HepG2 (cell line): ENCODE results near the gene TROAP. TPM values are rescaled to one million over a fixed set of nuclear protein-coding genes. Genes with fewer than 3 reads are reported as not detected.
A peak's percentile ranks its signal among the peaks of the same experiment; 100 is the strongest.

Source experiments
- ATAC-seq: fragments of 200-7000 bp; cut with Tn5 transposase; 3 replicates; pipeline ENCODE4 v1.9.1; 2020; ENCODE audit warnings: mild to moderate bottlenecking, moderate library complexity
- BruUV-seq: library from RNA; stranded (reverse); fragments of 400-500 nt; replicated peaks from 2 replicates; lab custom pipeline; 2021; lab: Mats Ljungman, UMichigan
- CTCF ChIA-PET: fragments of 300-600 bp; formaldehyde crosslinking; extraction: SDS; loops from one replicate; lab custom pipeline; 2021; ENCODE audit warnings: low total read pairs, inconsistent platforms, low intra/inter-chr PET ratio; lab: Yijun Ruan, JAX
- POLR2A ChIA-PET: fragments of 350-600 bp; sonication (Branson Sonifier 250); formaldehyde crosslinking; loops from one replicate; lab custom pipeline; 2020; ENCODE audit warnings: antibody characterized with exemption, inconsistent platforms; lab: Yijun Ruan, JAX
- DNase-seq: peaks from one replicate; pipeline ENCODE4 v3.0.0-alpha.2; 2015; ENCODE audit warnings: low spot score
- FAIRE-seq: peaks from 3 replicates; lab custom pipeline; 2011; peaks lifted over from hg19 to GRCh38; lab: Jason Lieb, UNC
- H2AFZ ChIP-seq: one replicate; pipeline ENCODE4 v1.6.1; 2011; ENCODE audit warnings: low read length, inconsistent platforms
- H3K27ac ChIP-seq: fragments of 300-600 bp; 3 replicates; pipeline ENCODE4 v1.8.0; 2011; ENCODE audit warnings: mixed run types, mild to moderate bottlenecking, mixed read lengths, low read length, inconsistent platforms; ENCODE audit not compliant: insufficient read depth; ENCODE audit errors: extremely low read length
- H3K27me3 ChIP-seq, 2 experiments: fragments of 200-600 bp in 1 of 2; 2 replicates in 1 of 2; 3 replicates in 1 of 2; pipeline versions ENCODE4 v1.6.0 to v1.8.0; 2011; ENCODE audit warnings: low read length in 2 of 2, mild to moderate bottlenecking in 2 of 2, moderate library complexity in 2 of 2, inconsistent platforms in 1 of 2; ENCODE audit not compliant: insufficient read depth in 2 of 2, control insufficient read depth in 1 of 2
- H3K36me3 ChIP-seq, 2 experiments: fragments of 200-600 bp in 1 of 2; replicated peaks in 1 of 2; 2 replicates in 1 of 2; 3 replicates in 1 of 2; pipeline versions ENCODE4 v1.5.1 to v1.8.0; 2011; ENCODE audit warnings: low read length in 2 of 2, inconsistent platforms in 1 of 2; ENCODE audit not compliant: insufficient read depth in 2 of 2, control insufficient read depth in 1 of 2
- H3K4me1 ChIP-seq: 2 replicates; pipeline ENCODE4 v1.5.1; 2012; ENCODE audit warnings: low read length, inconsistent platforms; ENCODE audit not compliant: insufficient read depth
- H3K4me2 ChIP-seq: 2 replicates; pipeline ENCODE4 v1.6.0; 2011; ENCODE audit warnings: low read depth, low read length, inconsistent platforms
- H3K4me3 ChIP-seq, 3 experiments: fragments of 200-600 bp in 1 of 3; sonication (generic), shearing (Covaris generic) in 1 of 3; replicated peaks in 1 of 3; 2 replicates each; pipeline ENCODE4 v1.5.1; 2011 to 2016; ENCODE audit warnings: low read length in 3 of 3, inconsistent platforms in 2 of 3, low read depth in 2 of 3, mild to moderate bottlenecking in 2 of 3, control low read depth in 1 of 3, mixed read lengths in 1 of 3; ENCODE audit not compliant: insufficient read depth in 1 of 3
- H3K79me2 ChIP-seq: one replicate; pipeline ENCODE4 v1.6.1; 2011; ENCODE audit warnings: low read length, inconsistent platforms; ENCODE audit not compliant: insufficient read depth
- H3K9ac ChIP-seq: 2 replicates; pipeline ENCODE4 v1.6.0; 2011; ENCODE audit warnings: mild to moderate bottlenecking, low read depth, low read length, inconsistent platforms; ENCODE audit not compliant: insufficient read depth
- H3K9me3 ChIP-seq: 2 replicates; pipeline ENCODE4 v1.5.1; 2012; ENCODE audit warnings: mild to moderate bottlenecking, low read length
- H4K20me1 ChIP-seq: 2 replicates; pipeline ENCODE4 v1.6.0; 2011; ENCODE audit warnings: inconsistent platforms, mild to moderate bottlenecking, low read length, moderate library complexity; ENCODE audit not compliant: insufficient read depth
- ATF4 ChIP-seq, 2 experiments: fragments of 450-650 bp in 1 of 2; sonication (generic) in 1 of 2; formaldehyde crosslinking; IDR thresholded peaks; 2 replicates each; pipeline versions ENCODE4 v1.5.0 to v1.8.0; 2020 to 2022; ENCODE audit warnings: mild to moderate bottlenecking in 1 of 2, missing genetic modification reagents in 1 of 2
- CBFB ChIP-seq: sonication (generic); formaldehyde crosslinking; IDR thresholded peaks from 2 replicates; pipeline ENCODE4 v1.4.0; 2020; ENCODE audit warnings: missing genetic modification reagents
- CREBL2 ChIP-seq: sonication (generic); formaldehyde crosslinking; IDR thresholded peaks from 2 replicates; pipeline ENCODE4 v1.8.1; 2023; ENCODE audit warnings: missing genetic modification reagents, mild to moderate bottlenecking, borderline replicate concordance
- HDAC1 ChIP-seq: sonication (generic); formaldehyde crosslinking; IDR thresholded peaks from 2 replicates; pipeline ENCODE4 v1.5.1; 2020; ENCODE audit warnings: mild to moderate bottlenecking, missing genetic modification reagents
- HINFP ChIP-seq: sonication (generic); formaldehyde crosslinking; IDR thresholded peaks from 2 replicates; pipeline ENCODE4 v1.4.0; 2020; ENCODE audit warnings: low read depth, mild to moderate bottlenecking, missing genetic modification reagents
- ZBED4 ChIP-seq: sonication (generic); formaldehyde crosslinking; IDR thresholded peaks from 2 replicates; pipeline ENCODE4 v1.4.0; 2020; ENCODE audit warnings: missing genetic modification reagents, borderline replicate concordance
- ZFP91 ChIP-seq: sonication (generic); formaldehyde crosslinking; IDR thresholded peaks from 2 replicates; pipeline ENCODE4 v1.9.0; 2022; ENCODE audit warnings: missing genetic modification reagents, mild to moderate bottlenecking, borderline replicate concordance
- ZNF205 ChIP-seq: IDR thresholded peaks from 2 replicates; pipeline ENCODE4 v1.6.1; 2018; ENCODE audit warnings: missing biosample characterization, missing genetic modification reagents
- ZNF382 ChIP-seq: sonication (generic); formaldehyde crosslinking; IDR thresholded peaks from 2 replicates; pipeline ENCODE4 v1.5.0; 2020; ENCODE audit warnings: missing genetic modification reagents, mild to moderate bottlenecking, borderline replicate concordance
- ZNF451 ChIP-seq: sonication (generic); formaldehyde crosslinking; IDR thresholded peaks from 2 replicates; pipeline ENCODE4 v1.5.0; 2020; ENCODE audit warnings: mild to moderate bottlenecking, missing genetic modification reagents
- ZNF556 ChIP-seq: sonication (generic); formaldehyde crosslinking; IDR thresholded peaks from 2 replicates; pipeline ENCODE4 v1.4.0; 2020; ENCODE audit warnings: mild to moderate bottlenecking, missing genetic modification reagents, borderline replicate concordance
- ZNF772 ChIP-seq: sonication (generic); formaldehyde crosslinking; IDR thresholded peaks from 2 replicates; pipeline ENCODE4 v1.5.0; 2020; ENCODE audit warnings: mild to moderate bottlenecking, missing genetic modification reagents
- ZNF792 ChIP-seq: IDR thresholded peaks from 2 replicates; pipeline ENCODE4 v1.6.1; 2016
- WGBS: methylation state at CpG from one replicate; pipeline ENCODE4 v1.1.6; 2017; ENCODE audit warnings: low lambda C conversion rate; 5-methylcytosine and 5-hydroxymethylcytosine counted together
- in situ Hi-C: cut with HindIII; loops from 2 replicates; pipeline ENCODE4 v1.10.0; 2017; ENCODE audit warnings: low pct_unique_long_range_greater_than_20kb; ENCODE audit not compliant: extremely low pct_ligation_motif_present
- intact Hi-C: fragments of 100-400 bp; cut with micrococcal nuclease; formaldehyde crosslinking; loops from one replicate; pipeline ENCODE4 v1.10.0; 2022; ENCODE audit not compliant: unreplicated experiment
- polyA plus RNA-seq, 8 experiments: library from polyadenylated mRNA; depleted of rRNA in 3 of 8; stranded (reverse) in 7 of 8; unstranded in 1 of 8; fragments of >200 nt; fragmentation: Illumina TruSeq in 4 of 8; extraction: Trizol in 4 of 8; gene quantifications; 2 replicates each; pipeline versions ENCODE4 v1.2.1 to v1.2.3, GENCODE V29; 2011 to 2016; ENCODE audit warnings: low read depth in 4 of 8, missing spikeins in 1 of 8, mixed read lengths in 1 of 8; ENCODE audit not compliant: insufficient read depth in 1 of 8
- total RNA-seq, 5 experiments: library from RNA; depleted of rRNA; stranded (reverse); fragments of >200 nt; fragmentation: Illumina TruSeq; extraction: Trizol; gene quantifications; 2 replicates each; pipeline ENCODE4 v1.2.3, GENCODE V29; 2016; ENCODE audit warnings: low read depth in 1 of 5

Gene TROAP
- total and polyA plus RNA-seq, 2 of the 13 experiments (the other 11 are each of a cell fraction or from before 2014, with no cell fraction given): 22.5 to 30.9 TPM

- no peak overlapping the region for H2AFZ ChIP-seq
- H4K20me1 ChIP-seq: 0 out of 2 replicates have a peak, but pooled peaks cover 6% of the 10 kb centered on the region
- ChIA-PET POLR2A (interaction anchor here (0.8 to 1.7 kb wide), 5 partner anchors 11 to 399 kb away, joined by 3 to 10 read pairs (median 4); partner anchors contain the start of genes SPATS2, TMBIM6 and TROAP), CTCF (interaction anchor here (0.8 to 3.7 kb wide), 5 partner anchors 10 to 172 kb away, joined by 3 to 56 read pairs (median 4); no protein-coding TSS in a partner anchor)
- 4% methylated on average over 25 of the region's 58 CpGs for WGBS
- no peak overlapping the region for H3K9ac ChIP-seq
- peaks cover 51% of the 10 kb centered on the region for H3K4me1 ChIP-seq
- FAIRE-seq (peak; percentile 72), DNase-seq (peak; percentile 86), ATAC-seq (peak; percentile 72)
- in situ Hi-C loops: loop anchor here (10.0 kb wide), 1 partner anchor 57 kb away; no protein-coding TSS in a partner anchor
- H3K9me3 ChIP-seq: no peaks in the 10 kb centered on the region
- H3K4me3 ChIP-seq: peak overlapping the region; percentile 38 to 71 (median 58); a peak in 5 of 6 replicates
- no peaks in the 10 kb centered on the region for H3K36me3 ChIP-seq
- BruUV-seq: no TSS peak
- H3K27ac ChIP-seq: no peak overlapping the region
- H3K4me2 ChIP-seq: peak overlapping the region; percentile 87
- H3K27me3 ChIP-seq: peaks cover 20 to 90% of the 10 kb centered on the region in 2 experiments; a peak in 4 of 5 replicates
- intact Hi-C loops: loop anchor here (1.0 to 2.0 kb wide), 2 partner anchors 11 to 53 kb away; no protein-coding TSS in a partner anchor
- no peaks in the 10 kb centered on the region for H3K79me2 ChIP-seq
- TF ChIP-seq ZFP91 (peak; percentile 73; the same call in 1 of the 2 replicates), HDAC1 (CRISPR knock-in tag) (peak; percentile 47; the same call in 1 of the 2 replicates), ZNF382 (CRISPR knock-in tag) (no peak), ZBED4 (CRISPR knock-in tag) (peak; percentile 45; the same call in 1 of the 2 replicates), ZNF205 (CRISPR knock-in tag) (0 out of 2 replicates have a peak, but pooled peaks have one; percentile 14), ATF4 (CRISPR knock-in tag; IDR thresholded peaks at IDR 0.05) (no peak), ZNF792 (CRISPR knock-in tag) (no peak), ZNF451 (no peak), HINFP (peak; percentile 65; the same call in 1 of the 2 replicates), CBFB (CRISPR knock-in tag) (0 out of 2 replicates have a peak, but pooled peaks have one; percentile 5), ZNF772 (CRISPR knock-in tag) (no peak), ZNF556 (CRISPR knock-in tag) (peak; percentile 70; the same call in 1 of the 2 replicates), CREBL2 (CRISPR knock-in tag) (no peak)
Observed at GRCh38 chr12:49342066-49342913, 19.2 kb downstream of the TROAP start.
